IMR-90 (cell line): ENCODE data around the gene KRTAP10-6. TPM values are rescaled to one million over a fixed set of nuclear protein-coding genes. Genes with fewer than 3 reads are reported as not detected.

Experiments
- ATAC-seq: fragments of 200-7000 bp; cut with Tn5 transposase; 2 replicates; pipeline ENCODE4 v1.9.1; 2020; ENCODE audit warnings: low read depth, mild to moderate bottlenecking, moderate library complexity
- BruUV-seq: library from RNA; stranded (reverse); fragments of 400-500 nt; replicated peaks from 2 replicates; lab custom pipeline; 2021; lab: Mats Ljungman, UMichigan
- CTCF ChIA-PET: fragments of 300-600 bp; formaldehyde crosslinking; extraction: SDS; loops from one replicate; lab custom pipeline; 2021; ENCODE audit warnings: antibody characterized with exemption; lab: Yijun Ruan, JAX
- POLR2A ChIA-PET: fragments of 300-600 bp; sonication (Branson Sonifier 250); formaldehyde crosslinking; loops from one replicate; lab custom pipeline; 2022; ENCODE audit warnings: antibody characterized with exemption; ENCODE audit not compliant: unreplicated experiment; lab: Charles Lee
- DNase-seq: peaks from one replicate; pipeline ENCODE4 v3.0.0; 2013
- H2AFZ ChIP-seq: replicated peaks from 2 replicates; pipeline ENCODE3; 2013; ENCODE audit warnings: low read length, mild to moderate bottlenecking; ENCODE audit not compliant: poor library complexity
- H2AK5ac ChIP-seq: 2 replicates; pipeline ENCODE4 v1.6.1; 2013; ENCODE audit warnings: low read depth, low read length, inconsistent platforms
- H2AK9ac ChIP-seq: replicated peaks from 2 replicates; pipeline ENCODE3; 2013; ENCODE audit warnings: mild to moderate bottlenecking, low read depth, low read length, moderate library complexity; ENCODE audit not compliant: poor library complexity
- H2BK120ac ChIP-seq: 2 replicates; pipeline ENCODE4 v1.6.1; 2013; ENCODE audit warnings: low read depth, low read length, inconsistent platforms
- H2BK15ac ChIP-seq: 3 replicates; pipeline ENCODE4 v1.6.1; 2013; ENCODE audit warnings: low read depth, low read length, inconsistent platforms
- H2BK20ac ChIP-seq: 2 replicates; pipeline ENCODE4 v1.6.1; 2013; ENCODE audit warnings: low read depth, mild to moderate bottlenecking, inconsistent platforms, low read length, moderate library complexity
- H2BK5ac ChIP-seq: 2 replicates; pipeline ENCODE4 v1.6.1; 2013; ENCODE audit warnings: mild to moderate bottlenecking, low read depth, low read length, inconsistent platforms; ENCODE audit not compliant: poor library complexity, severe bottlenecking
- H3K14ac ChIP-seq: replicated peaks from 2 replicates; pipeline ENCODE4 v1.6.1; 2013; ENCODE audit warnings: low read depth, low read length, inconsistent platforms
- H3K18ac ChIP-seq: 2 replicates; pipeline ENCODE4 v1.6.1; 2013; ENCODE audit warnings: low read depth, low read length, control low read depth
- H3K23ac ChIP-seq: 2 replicates; pipeline ENCODE4 v1.6.1; 2013; ENCODE audit warnings: low read depth, low read length, inconsistent platforms
- H3K27ac ChIP-seq: 2 replicates; pipeline ENCODE4 v1.5.1; 2013; ENCODE audit warnings: mild to moderate bottlenecking, control low read depth, low read length; ENCODE audit not compliant: insufficient read depth
- H3K27me3 ChIP-seq: 2 replicates; pipeline ENCODE4 v1.6.1; 2013; ENCODE audit warnings: low read length; ENCODE audit not compliant: control insufficient read depth, insufficient read depth
- H3K36me3 ChIP-seq: 2 replicates; pipeline ENCODE4 v1.6.1; 2013; ENCODE audit warnings: low read length, mixed read lengths; ENCODE audit not compliant: control insufficient read depth, insufficient read depth
- H3K4ac ChIP-seq: 2 replicates; pipeline ENCODE4 v1.6.1; 2013; ENCODE audit warnings: low read depth, low read length, inconsistent platforms
- H3K4me1 ChIP-seq: 2 replicates; pipeline ENCODE4 v1.6.1; 2013; ENCODE audit warnings: low read length, mixed read lengths; ENCODE audit not compliant: control insufficient read depth, insufficient read depth
- H3K4me2 ChIP-seq: 2 replicates; pipeline ENCODE4 v1.6.1; 2013; ENCODE audit warnings: low read depth, mild to moderate bottlenecking, control low read depth, low read length, moderate library complexity
- H3K4me3 ChIP-seq: 2 replicates; pipeline ENCODE4 v1.5.1; 2013; ENCODE audit warnings: low read depth, mild to moderate bottlenecking, control low read depth, low read length, moderate library complexity; ENCODE audit not compliant: insufficient read depth
- H3K56ac ChIP-seq: 2 replicates; pipeline ENCODE4 v1.6.1; 2013; ENCODE audit warnings: low read length, inconsistent platforms; ENCODE audit not compliant: insufficient read depth; ENCODE audit errors: extremely low read depth
- H3K79me1 ChIP-seq, 2 experiments: 2 replicates each; pipeline ENCODE4 v1.6.1; 2013; ENCODE audit warnings: low read length in 2 of 2, inconsistent platforms in 1 of 2, low read depth in 1 of 2
- H3K9ac ChIP-seq: 2 replicates; pipeline ENCODE4 v1.6.1; 2013; ENCODE audit warnings: low read depth, low read length, control low read depth
- H3K9me1 ChIP-seq: 2 replicates; pipeline ENCODE4 v1.6.1; 2013; ENCODE audit warnings: low read length, inconsistent platforms; ENCODE audit not compliant: insufficient read depth
- H3K9me3 ChIP-seq: 2 replicates; pipeline ENCODE4 v1.6.1; 2013; ENCODE audit warnings: low read length; ENCODE audit not compliant: control insufficient read depth, insufficient read depth
- H4K20me1 ChIP-seq: 2 replicates; pipeline ENCODE4 v1.6.1; 2013; ENCODE audit warnings: low read length, inconsistent platforms; ENCODE audit not compliant: insufficient read depth
- H4K5ac ChIP-seq: 2 replicates; pipeline ENCODE4 v1.6.1; 2013; ENCODE audit warnings: mild to moderate bottlenecking, low read depth, low read length, control low read depth
- H4K8ac ChIP-seq, 2 experiments: 2 replicates each; pipeline ENCODE4 v1.6.1; 2013; ENCODE audit warnings: low read depth in 2 of 2, low read length in 2 of 2, control low read depth in 1 of 2, inconsistent platforms in 1 of 2
- H4K91ac ChIP-seq: 2 replicates; pipeline ENCODE4 v1.6.1; 2013; ENCODE audit warnings: low read depth, low read length, inconsistent platforms; ENCODE audit not compliant: insufficient read depth
- CEBPB ChIP-seq: IDR thresholded peaks from 2 replicates; pipeline ENCODE4 v1.6.1; 2012; ENCODE audit warnings: low read depth, low read length, improper control_type of control experiment
- FOS ChIP-seq: fragments of 150-350 bp; IDR thresholded peaks from 2 replicates; pipeline ENCODE4 v1.6.1; 2016; ENCODE audit warnings: low read depth, low read length
- MAFK ChIP-seq: IDR thresholded peaks from 2 replicates; pipeline ENCODE4 v1.6.1; 2012; ENCODE audit warnings: low read depth, low read length, improper control_type of control experiment
- WGBS, 2 experiments: methylation state at CpG; one replicate each; pipeline versions ENCODE4 v1.1.5 to v1.1.7; 2013; ENCODE audit warnings: missing lambda C conversion rate in 2 of 2; ENCODE audit not compliant: insufficient read length in 1 of 2; ENCODE audit errors: extremely low coverage in 2 of 2; 5-methylcytosine and 5-hydroxymethylcytosine counted together
- dilution Hi-C: fragments of 300-500 bp; cut with HindIII; formaldehyde crosslinking; loops from one replicate; pipeline ENCODE4 v1.14.3; 2018; ENCODE audit warnings: low sequenced_read_pairs; ENCODE audit not compliant: unreplicated experiment
- in situ Hi-C: fragments of 300-500 bp; cut with MboI; formaldehyde crosslinking; loops from 3 replicates; pipeline ENCODE4 v1.14.3; 2019; ENCODE audit warnings: low sequenced_read_pairs, inconsistent platforms, mixed read lengths
- intact Hi-C: fragments of 100-400 bp; cut with micrococcal nuclease; formaldehyde crosslinking; loops from 2 replicates; pipeline ENCODE4 v1.10.0; 2022
- polyA plus RNA-seq, 3 experiments: library from polyadenylated mRNA; depleted of rRNA; stranded (reverse); fragments of >200 nt; gene quantifications; 2 replicates each; pipeline ENCODE4 v1.2.3, GENCODE V29; 2012; ENCODE audit warnings: low replicate concordance in 1 of 3
- total RNA-seq: library from RNA; depleted of rRNA; stranded (reverse); fragments of >200 nt; gene quantifications from 2 replicates; pipeline ENCODE4 v1.2.3, GENCODE V29; 2012
- TF ChIP-seq, protein P1 (sequence below): fragments of 150-350 bp; IDR thresholded peaks from 2 replicates; pipeline ENCODE4 v1.6.1; 2017; ENCODE audit warnings: mild to moderate bottlenecking, antibody characterized with exemption, low read length, low read depth

The KRTAP10-6 gene
- total and polyA plus RNA-seq, 2 of the 4 experiments (the other 2 are of a cell fraction): not detected

DNA sequence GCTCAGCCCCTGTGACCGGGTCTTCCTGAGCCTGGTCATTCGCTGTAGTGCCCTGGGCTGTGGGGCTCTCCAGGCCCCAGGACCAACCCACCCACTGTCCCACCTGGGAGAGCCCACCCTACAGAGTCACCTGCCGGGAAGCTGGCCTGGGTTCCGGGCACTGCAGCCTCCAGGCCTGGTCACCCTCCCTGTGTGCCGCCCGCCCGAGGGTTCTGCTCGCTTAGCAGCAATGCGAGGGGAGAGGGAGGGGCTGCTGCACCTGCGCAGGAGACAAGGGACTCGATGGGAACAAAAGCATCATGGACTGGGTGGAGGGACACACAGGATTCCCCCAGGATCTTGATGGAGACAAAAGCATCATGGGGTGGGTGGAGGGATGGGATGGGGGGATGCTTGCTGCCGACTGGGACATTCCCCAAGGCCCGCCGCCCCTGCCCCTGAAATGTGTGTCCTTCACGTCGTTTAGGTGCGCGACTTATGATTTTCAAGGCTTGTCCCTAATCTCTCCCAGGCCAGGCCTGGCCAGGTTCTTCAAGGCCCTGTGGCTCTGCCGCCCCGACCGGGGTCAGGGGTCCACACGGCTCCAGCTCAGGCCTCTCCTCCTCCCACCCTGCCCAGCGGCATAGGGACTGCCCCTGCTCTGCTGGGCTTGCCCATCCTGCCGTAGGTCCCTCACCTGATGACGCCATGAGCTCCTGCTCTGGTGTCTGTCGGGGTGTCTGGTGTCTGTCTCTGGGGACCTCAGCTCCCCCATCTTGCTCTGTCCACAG is 21.3 kb upstream of the KRTAP10-6 start:
- Histone ChIP-seq H2BK5ac (no peak overlapping the region), H4K8ac (no peak overlapping the region), H2BK20ac (no peak overlapping the region), H2AK5ac (no peak overlapping the region), H3K36me3 (no peaks in the 10 kb centered on the region), H4K20me1 (no peaks in the 10 kb centered on the region), H3K9me1 (no peaks in the 10 kb centered on the region), H4K5ac (no peak overlapping the region), H3K79me1 (no peaks in the 10 kb centered on the region), H3K4ac (no peak overlapping the region), H3K14ac (no peak overlapping the region), H2AK9ac (no peak overlapping the region), H3K9ac (no peak overlapping the region), H3K56ac (no peak overlapping the region), H3K27me3 (peaks cover 3% of the 10 kb centered on the region; the same call in 1 of the 2 replicates), H3K4me3 (no peak overlapping the region), H4K91ac (no peak overlapping the region), H2BK15ac (no peak overlapping the region), H3K9me3 (peaks cover 13% of the 10 kb centered on the region), H3K4me2 (no peak overlapping the region), H3K18ac (no peak overlapping the region), H3K4me1 (no peaks in the 10 kb centered on the region), H2AFZ (no peak overlapping the region), H3K23ac (no peak overlapping the region), H3K27ac (no peak overlapping the region), H2BK120ac (no peak overlapping the region)
- DNase-seq: no peak
- TF ChIP-seq FOS (no peak), MAFK (no peak), CEBPB (no peak)
- TF ChIP-seq, protein P1, sequence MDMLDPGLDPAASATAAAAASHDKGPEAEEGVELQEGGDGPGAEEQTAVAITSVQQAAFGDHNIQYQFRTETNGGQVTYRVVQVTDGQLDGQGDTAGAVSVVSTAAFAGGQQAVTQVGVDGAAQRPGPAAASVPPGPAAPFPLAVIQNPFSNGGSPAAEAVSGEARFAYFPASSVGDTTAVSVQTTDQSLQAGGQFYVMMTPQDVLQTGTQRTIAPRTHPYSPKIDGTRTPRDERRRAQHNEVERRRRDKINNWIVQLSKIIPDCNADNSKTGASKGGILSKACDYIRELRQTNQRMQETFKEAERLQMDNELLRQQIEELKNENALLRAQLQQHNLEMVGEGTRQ: no peak
- no peak for ATAC-seq
- intact Hi-C loops (no loop called here), in situ Hi-C loops (no loop called here), dilution Hi-C loops (no loop called here)
- 75% methylated on average over 11 of the region's 26 CpGs; no CpG with 5 or more reads in 1 of the 2 experiments for WGBS, 2 experiments
- BruUV-seq: no TSS peak
- ChIA-PET CTCF (no interaction called here), POLR2A (no interaction called here)
